NCI-H82 treated with DMSO at 0.1 percent for 48 hours (cell line): ENCODE results near the gene PPP2CA.
"Not testable (repeated sequence)": the region's sequence is repeated elsewhere in the genome, so short reads cannot be mapped to it uniquely, and the experiment has no call there.

Experiments used
- DNase-seq: peaks from one replicate; lab custom pipeline; 2025; ENCODE audit not compliant: unreplicated experiment; lab: John Stamatoyannopoulos, UW

The PPP2CA gene

DNA sequence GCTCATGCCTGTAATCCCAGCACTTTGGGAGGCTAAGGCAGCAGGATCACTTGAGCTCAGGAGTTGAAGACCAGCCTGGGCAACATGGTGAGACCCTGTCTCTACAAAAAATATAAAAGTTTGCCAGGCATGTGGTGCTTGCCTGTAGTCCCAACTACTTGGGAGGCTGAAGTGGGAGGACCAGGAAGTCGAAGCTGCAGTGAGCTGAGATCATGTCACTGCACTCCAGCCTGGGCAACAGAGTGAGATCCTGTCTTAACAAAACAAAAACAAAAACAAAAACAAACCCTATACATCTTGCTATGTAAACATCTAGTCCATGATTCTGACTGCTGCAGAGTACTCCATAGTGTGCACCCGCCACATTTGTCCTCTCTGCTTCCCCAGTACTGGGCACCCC lies 19.8 kb upstream of the PPP2CA start:
- DNase-seq = no peak

DNA sequence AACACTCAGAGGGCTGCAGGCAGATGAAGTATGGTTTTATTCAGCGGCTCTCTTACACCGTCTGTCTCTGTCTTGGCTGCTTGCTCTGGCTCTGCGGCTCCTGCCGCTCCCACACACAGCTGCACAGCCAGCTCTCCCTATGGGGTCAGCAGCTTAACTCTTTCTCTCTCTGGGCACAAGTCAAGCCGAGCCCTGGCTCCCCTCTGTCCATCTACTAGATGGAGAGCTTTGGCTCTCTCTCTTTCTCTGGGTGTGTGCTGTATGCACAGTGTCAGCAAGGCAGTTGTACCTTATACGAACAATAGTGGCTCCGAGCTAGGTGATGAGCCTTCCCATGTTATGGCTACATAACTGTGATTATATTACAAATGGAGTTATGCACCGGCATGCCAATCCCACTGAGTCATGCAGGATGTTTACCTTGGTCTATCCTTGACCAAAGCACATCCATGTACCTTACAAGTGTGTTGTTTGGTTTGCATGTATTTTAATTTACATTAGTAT lies 19.3 kb upstream of the PPP2CA start:
- no peak for DNase-seq

DNA sequence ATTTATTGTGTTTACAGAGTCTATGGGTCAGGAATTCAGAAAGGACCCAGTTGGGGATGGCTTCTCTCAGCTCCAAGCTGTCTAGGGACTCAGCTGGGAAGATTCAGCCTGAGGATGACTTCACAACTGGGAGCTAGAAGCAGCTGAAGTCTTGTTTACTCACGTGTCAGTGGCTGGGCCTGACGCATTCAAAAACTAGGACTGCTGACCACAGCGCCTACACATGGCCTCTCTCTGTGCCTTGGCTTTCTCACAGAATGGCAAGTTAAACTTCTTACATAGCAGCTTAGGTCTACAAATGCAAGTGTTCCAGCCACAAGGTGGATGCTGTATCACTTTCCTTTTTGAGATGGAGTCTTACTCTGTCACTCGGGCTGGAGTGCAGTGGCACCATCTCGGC lies 16.3 kb upstream of the PPP2CA start:
- DNase-seq = no peak

DNA sequence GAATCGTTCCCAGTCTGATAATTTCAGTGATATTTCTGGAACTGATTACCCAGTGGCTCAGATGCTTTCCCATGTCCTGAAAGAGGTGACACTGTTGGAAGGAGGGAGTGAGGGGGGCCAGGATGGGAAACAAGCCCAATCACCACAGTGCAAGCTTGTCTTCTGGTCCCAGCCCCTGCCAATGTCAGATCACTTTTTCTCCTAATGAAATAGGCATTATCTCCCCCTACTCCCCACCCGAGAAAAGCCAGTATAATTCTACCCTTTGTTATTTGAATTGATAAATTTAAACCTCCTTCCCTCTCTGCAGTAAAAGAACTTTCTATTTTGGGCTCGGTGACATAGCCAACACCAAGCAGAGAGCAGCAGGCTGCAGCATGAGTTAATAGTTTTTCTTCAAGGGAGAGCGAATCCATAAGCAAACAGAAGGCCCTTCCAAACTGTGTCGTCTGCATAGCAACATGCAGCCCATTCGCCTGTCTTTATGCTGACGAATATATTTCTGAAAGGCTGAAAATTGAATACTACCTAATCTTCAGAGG lies 14.6 kb upstream of the PPP2CA start:
- DNase-seq = no peak

DNA sequence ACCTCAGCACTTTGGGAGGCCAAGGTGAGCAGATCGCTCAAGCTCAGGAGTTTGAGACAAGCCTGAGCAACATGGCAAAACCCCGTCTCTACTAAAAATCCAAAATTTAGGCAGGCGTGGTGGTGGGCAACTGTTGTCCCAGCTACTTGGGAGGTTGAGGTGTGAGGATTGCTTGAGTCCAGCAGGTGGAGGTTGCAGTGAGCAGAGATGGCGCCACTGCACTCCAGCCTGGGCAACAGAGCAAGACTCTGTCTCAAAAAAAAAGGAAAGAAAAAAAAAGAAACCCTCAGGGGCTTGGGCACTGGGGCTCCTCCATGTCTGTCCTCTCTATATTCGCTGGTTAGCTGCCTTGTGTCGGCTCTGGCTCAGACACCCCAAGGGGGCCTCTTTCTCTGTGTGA lies 10.9 kb upstream of the PPP2CA start:
- DNase-seq = no peak

DNA sequence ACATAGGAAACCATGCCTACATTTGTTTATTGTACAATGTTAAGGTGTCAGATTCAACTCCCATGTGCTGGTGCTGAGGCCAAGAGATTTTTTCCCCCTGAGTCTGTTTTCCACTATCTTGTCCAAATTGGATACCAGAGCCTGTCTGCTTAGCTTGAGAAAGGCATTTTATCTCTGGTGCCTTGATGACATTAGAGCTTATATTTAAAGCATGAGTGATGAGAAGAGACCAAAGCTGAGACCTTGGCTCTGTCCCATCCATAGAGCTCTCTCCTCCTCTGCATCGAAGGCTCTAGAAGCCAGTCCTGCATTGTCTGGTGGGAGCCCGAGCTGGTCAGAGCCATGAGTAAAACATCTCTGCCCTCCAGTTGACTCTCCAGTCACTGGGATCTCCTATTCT lies 10.4 kb upstream of the PPP2CA start:
- no peak for DNase-seq

DNA sequence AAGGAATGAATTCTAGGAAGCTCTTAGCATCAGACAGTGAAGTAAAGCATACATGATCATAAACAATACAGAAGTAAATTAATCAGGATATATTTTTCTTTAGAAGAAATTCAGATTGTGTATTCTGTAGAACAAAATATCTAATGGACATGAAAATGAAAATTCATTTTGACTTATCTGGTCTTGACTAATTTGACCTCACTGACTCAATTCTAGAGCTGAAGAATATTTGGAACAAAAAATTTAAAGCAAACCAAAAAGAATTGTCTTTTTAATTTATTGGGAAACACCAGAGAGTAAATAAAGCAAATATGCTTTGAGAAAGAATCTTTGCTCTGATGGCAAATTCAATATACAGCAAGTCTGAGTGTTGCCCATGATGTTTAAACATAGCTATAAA lies 2.8 kb upstream of the PPP2CA start:
- no peak for DNase-seq

DNA sequence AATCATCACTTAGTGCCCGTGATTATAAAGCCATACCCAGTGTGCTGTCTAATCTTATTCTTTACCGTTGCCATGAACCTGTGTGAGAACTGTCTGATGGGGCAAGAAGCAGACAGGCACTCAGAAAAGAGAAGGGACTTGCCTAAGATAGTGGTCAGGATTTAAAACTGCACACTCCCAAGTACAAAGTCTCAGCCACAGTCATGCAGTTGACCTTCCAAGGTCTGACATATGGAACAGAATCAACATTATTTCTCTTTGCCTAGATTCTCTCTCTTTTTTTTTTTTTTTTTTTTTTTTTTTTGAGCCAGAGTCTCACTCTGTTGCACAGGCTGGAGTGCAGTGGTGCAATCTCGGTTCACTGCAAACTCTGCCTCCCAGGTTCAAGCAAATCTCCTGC lies 1.9 kb upstream of the PPP2CA start:
- no peak for DNase-seq

DNA sequence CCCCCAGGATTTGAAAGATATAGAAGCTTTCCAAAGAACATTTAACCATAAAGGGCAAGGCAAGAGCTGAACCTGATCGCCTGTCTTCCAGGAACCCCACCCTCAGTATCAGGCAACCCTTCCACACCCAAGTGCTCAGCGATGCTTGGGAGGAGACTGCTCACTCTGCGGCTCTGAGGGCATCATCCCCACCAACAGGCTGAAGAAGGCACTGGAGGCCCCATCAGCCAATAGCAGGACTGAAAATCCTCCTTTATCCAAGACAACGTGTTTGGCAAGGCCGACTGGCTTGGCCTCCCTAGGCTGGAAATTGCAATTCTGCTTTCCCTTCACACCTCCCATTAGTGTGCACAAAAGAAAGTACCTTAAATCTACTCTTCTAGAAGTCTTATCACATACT lies 1.4 kb upstream of the PPP2CA start:
- peak; percentile 34 for DNase-seq

DNA sequence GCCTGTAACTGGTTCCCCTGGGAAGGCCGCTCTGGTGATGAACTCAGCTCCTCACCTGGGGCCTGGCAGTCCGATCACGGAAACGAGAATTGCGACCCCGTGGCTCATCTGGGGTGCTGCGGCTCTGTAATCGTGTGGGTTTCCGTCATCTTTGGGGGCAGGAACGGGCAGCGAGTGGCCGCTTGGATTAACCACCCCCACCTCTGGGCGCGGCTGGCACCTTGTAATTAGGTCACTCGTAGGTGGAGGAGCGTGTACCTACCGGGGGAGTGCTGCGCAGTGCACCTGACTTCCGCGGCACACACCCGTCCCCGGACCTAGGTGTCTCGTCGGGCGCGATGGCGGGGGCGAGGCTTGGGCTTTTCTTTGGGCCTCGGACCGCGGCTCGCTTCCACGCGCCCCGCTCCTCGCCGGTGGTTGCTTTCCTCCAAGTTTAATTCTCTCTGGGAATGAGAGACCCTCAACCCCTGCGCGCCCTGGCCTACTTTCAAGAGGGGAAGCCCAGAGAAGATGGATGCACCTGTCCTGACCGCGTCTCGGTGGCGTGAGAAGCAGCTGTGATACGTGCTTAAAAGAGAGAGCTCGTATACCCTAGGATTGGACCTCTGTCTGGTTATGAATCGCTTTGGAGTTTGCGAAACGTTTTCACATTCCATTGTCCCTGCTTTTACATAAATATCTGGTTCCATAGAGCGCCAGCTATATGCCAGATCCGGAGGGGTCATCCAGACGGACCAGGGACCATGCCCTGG lies 744 bp upstream of the PPP2CA start:
- no peak for DNase-seq

DNA sequence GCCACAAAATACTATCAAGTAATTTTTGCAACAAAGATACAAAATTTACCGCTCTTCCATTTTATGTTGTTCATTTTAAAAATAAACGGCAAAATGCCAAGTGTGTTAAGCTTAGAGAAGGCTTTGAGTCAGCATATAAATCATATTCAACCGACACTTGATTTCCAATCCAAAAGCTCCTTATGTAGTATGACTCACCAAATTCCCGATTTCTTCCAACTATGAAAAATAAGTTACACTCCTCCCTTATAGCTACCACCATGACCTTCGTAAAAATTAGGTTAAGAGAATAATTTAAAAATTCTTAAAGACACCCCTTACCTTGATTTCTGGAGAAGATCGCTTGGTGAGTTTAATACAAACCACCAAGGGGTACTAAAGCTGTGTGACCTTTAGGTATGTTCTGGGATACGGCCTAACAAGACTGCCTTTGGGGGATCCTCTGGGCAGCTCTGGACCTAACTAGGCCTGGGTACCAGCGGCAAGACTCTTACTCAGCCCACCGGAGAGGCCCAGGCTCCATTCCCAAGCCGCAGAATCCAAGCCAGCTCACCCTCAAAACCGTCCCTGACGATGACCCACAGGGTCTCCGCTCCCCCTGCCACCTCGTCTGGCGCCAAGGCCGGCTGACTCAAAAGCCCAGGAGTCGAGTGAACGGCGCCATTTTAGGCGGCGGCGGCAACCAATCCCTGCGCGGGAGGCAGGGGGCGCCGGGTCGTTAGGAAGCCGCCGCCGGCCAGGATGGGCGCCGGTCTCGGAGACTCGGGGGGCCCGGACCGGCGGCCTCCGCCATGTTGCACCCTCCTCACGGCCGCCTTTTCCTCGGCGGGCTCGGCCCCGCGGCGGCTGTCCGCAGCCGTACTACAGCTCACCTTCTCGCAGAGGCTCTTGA lies 739 bp downstream of the PPP2CA start:
- DNase-seq = no peak

DNA sequence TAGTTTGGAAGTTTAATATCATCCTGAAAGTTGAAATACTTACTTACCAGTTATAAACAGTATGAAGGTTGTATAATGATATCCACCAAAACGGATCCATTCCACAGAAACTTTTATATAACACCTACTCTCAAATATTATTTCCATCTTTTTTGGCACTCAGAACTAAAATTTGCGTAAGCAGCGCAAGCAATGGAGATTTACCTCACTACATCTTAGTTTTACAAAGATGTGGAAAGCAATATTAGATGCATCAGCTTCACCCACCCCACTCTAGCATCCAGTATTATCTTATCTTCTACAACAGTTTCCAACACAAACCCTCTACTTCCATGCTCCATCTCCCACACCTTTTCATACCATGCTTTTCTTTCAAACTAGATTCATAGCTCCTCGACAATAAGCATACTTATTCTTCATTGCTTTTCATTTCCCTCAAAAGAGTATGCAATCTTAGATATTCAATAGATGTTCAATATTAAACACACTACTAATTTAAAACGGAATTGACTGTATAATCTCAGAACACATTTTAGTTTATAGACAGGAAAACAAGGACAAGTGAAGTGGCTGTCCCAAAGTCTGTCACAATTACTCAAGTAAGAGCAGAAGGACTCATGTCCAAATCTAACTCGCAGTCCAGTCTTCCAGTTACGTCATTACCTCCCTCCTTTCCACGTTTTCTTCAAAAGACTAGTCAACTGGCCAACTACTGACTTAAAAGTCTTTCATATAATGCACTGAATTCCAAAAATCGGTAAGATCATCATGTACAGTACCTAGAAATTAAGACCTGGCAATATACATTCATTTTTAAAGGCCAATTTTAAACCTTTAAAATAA lies 2.2 kb downstream of the PPP2CA start:
- no peak for DNase-seq

DNA sequence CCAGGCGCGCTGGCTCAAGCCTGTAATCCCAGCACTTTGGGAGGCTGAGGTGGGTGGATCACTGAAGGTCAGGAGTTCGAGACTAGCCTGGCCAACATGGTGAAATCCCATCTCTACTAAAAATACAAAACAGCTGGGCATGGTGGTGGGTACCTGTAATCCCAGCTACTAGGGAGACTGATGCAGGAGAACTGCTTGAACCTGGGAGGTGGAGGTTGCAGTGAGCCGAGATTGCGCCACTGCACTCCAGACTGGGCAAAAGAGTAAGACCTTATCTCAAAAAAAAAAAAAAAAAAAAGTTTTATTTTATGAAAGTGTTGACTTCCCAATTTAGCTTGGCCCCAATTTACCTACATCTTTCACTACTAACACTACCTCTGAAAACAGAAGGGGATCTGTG lies 4.2 kb downstream of the PPP2CA start:
- not testable (repeated sequence) for DNase-seq

DNA sequence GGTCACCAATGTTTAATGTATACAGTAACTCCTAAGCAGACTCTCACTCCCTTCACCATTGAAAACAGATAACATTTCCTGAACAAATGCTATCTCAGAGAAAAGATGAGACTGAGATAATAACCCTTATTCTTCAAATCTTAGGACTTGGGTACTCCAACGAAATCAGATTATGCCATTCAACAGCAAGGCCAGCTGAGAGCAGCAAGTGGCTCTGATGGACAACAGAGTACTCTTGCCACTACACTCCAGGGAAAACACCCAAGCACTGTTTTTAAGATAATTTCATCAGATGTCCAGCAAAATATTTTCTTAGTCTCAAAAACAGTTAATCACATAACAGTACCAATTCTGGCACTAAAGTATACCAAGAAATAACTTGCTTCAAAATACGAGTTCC lies 10.1 kb downstream of the PPP2CA start:
- no peak for DNase-seq

DNA sequence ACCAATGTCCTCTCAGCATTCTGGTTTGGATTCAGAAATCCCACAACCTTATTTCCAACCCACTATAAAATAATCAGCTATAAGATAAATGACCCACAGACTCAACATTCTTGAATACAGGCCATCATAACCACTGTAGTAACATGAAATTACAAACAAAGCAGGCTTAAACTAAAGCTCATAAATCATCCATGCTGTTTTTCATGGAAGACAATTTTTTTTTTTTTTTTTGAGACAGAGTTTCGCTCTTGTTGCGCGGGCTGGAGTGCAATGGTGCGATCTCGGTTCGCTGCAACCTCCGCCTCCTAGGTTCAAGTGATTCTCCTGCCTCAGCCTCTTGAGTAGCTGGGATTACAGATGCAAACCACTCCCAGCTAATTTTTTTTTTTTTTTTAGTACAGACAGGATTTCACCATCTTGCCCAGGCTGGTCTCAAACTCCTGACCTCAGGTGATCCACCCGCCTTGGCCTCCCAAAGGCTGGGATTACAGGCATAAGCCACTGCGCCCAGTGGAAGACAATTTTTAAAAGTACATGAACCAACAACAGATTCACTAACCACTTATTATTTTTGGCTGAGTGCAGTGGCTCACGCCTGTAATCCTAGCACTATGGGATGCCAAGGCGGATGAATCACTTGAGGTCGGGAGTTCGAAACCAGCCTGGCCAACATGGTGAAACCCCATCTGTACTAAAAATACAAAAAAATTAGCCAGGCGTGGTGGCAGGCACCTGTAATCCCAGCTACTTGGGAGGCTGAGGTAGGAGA lies 14.4 kb downstream of the PPP2CA start:
- not testable (repeated sequence) for DNase-seq

DNA sequence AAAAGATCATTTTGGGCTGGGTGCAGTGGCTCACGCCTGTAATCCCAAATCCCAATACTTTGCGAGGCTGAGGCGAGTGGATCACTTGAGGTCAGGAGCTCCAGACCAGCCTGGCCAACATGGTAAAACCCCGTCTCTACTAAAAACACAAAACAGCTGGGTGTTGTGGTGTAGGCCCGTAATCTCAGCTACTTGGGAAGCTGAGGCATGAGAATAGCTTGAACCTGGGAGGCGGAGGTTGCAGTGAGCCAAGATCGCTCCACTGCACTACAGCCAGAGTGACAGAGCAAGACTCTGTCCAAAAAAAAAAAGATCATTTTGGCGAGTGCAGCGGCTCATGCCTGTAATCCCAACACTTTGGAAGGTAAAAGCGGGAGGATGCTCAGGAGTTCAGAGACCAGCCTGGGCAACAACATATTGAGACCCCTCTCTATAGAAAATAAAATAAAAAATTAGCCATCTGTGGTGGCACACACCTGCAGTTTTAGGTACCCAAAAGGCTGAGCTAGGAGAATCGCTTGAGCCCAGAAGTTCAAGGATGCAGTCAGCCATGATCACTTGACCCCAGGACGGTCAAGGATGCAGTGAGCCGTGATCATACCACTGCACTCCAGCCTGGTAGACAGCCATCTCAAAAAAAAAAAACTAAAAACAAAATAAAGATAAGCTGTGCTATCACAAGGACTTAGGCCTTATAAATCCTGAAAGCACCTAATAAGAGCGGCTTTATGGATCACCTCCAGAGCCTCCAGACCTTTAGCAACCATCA lies 16.2 kb downstream of the PPP2CA start:
- no peak for DNase-seq

DNA sequence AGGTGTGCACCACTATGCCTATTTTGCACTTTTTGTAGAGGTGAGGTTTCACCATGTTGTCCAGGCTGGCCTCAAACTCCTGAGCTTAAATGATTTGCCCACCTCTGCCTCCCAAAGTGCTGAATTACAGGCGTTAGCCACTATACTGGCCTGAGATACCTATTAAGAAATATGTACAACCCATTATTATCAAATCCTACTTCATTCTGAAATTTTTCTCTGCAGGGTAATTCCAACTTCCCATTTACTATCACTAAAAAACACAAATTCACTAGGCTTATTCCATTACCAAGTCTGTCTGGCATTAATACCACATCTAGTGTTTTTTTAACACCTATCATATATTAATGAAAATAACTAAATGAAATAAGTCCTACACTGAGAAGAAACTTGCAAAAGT lies 18.2 kb downstream of the PPP2CA start:
- DNase-seq = no peak

DNA sequence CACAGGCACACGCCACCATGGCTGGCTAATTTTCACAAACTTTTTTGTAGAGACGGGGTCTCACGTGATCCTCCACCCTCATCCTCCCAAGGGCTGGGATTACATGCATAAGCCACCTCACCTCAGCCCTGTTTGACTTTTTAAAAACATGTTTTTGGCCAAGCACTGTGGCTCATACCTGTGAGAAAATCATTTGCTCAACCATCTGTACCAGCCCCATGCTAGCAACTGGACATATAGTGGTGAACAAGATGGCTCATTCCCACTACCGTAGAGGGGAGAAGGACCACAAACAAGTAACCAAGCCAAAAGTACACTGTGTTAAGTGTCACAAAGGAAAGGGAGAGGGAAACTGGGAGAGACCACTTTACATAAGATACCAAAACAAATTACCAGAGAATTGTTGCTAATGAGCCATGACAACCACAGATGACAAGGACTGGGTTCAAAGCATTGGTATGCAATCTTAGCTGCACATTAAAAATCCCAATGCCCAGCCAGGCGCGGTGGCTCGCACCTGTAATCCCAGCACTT lies 19.2 kb downstream of the PPP2CA start:
- no peak for DNase-seq

DNA sequence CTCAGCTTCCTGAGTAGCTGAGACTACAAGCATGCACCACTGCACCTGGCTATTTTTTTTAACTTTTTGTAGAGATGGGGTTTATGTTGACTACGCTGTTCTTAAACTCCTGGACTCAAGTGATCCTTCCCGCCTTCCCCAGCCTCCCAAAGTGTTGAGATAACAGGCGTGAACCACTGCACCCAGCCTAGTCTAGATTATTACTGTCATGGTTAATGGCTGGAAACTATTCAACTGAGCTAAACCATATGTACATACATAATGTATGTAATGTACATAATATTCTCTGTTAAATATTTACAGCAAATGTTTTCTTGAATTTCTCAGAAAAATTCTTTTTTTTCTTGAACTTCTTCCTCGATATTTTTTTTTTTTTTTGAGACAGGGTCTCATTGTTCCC lies 21.3 kb downstream of the PPP2CA start:
- no peak for DNase-seq
